ENCODE data around the gene PRKG1. TPM values are rescaled to one million over a fixed set of nuclear protein-coding genes. Genes with fewer than 3 reads are reported as not detected.

Gene PRKG1
- total and polyA plus RNA-seq, 2 of the 4 experiments (the other 2 are of a cell fraction), result 3.5 to 18.3 TPM

GRCh38 chr10:52019656-52020055, 945.4 kb downstream of the PRKG1 start:
- ATAC-seq (ENCODE audit: low read depth) (no peak), DNase-seq (no peak)
- H3K23ac ChIP-seq (ENCODE audit: low read depth, low read length), result no peak overlapping the region
- H3K4me3 ChIP-seq (ENCODE audit: insufficient read depth, low read depth, low read length), result no peak overlapping the region
- no peak overlapping the region for H3K27ac ChIP-seq (ENCODE audit: insufficient read depth, low read length)
- CTCF ChIA-PET, result interaction anchor here (0.7 kb wide), 1 partner anchor 10 kb away, joined by 3 read pairs; no protein-coding TSS in a partner anchor
- no peaks in the 10 kb centered on the region for H3K79me1 ChIP-seq (ENCODE audit: low read depth in 1 of 2, low read length in 2 of 2)
- in situ Hi-C loops (cut with MboI; ENCODE audit: low sequenced_read_pairs) (no loop called here), intact Hi-C loops (cut with micrococcal nuclease) (no loop called here), dilution Hi-C loops (cut with HindIII; ENCODE audit: low sequenced_read_pairs, unreplicated experiment) (no loop called here)
- H2BK120ac ChIP-seq (ENCODE audit: low read depth, low read length), result no peak overlapping the region
- H3K9ac ChIP-seq (ENCODE audit: low read depth, low read length), result no peak overlapping the region
- no peak overlapping the region for H3K4ac ChIP-seq (ENCODE audit: low read depth, low read length)
- no peak overlapping the region for H2BK20ac ChIP-seq (ENCODE audit: low read depth, low read length)
- no peak overlapping the region for H2AK9ac ChIP-seq (replicated peaks; ENCODE audit: low read depth, low read length, poor library complexity)
- H2AFZ ChIP-seq (replicated peaks; ENCODE audit: low read length, poor library complexity), result no peak overlapping the region
- no TSS peak for BruUV-seq (replicated peaks)
- H3K9me3 ChIP-seq (ENCODE audit: control insufficient read depth, insufficient read depth, low read length), result peaks cover 2% of the 10 kb centered on the region; the same call in 1 of the 2 replicates
- H3K9me1 ChIP-seq (ENCODE audit: insufficient read depth, low read length), result no peaks in the 10 kb centered on the region
- no peak overlapping the region for H4K91ac ChIP-seq (ENCODE audit: insufficient read depth, low read depth, low read length)
- H3K27me3 ChIP-seq (ENCODE audit: control insufficient read depth, insufficient read depth, low read length), result no peaks in the 10 kb centered on the region
- no peak overlapping the region for H3K4me2 ChIP-seq (ENCODE audit: low read depth, low read length)
- H3K4me1 ChIP-seq (ENCODE audit: control insufficient read depth, insufficient read depth, low read length), result no peaks in the 10 kb centered on the region; the same call in 1 of the 2 replicates
- no peak overlapping the region for H4K5ac ChIP-seq (ENCODE audit: low read depth, low read length)
- no peak overlapping the region for H2BK15ac ChIP-seq (ENCODE audit: low read depth, low read length)
- TF ChIP-seq MXI1 (IDR thresholded peaks at IDR 0.05; ENCODE audit: borderline replicate concordance, low read depth, low read length), result no peak
- no peak for TF ChIP-seq MAZ (IDR thresholded peaks at IDR 0.05; ENCODE audit: borderline replicate concordance, low read depth, low read length)
- no peak for TF ChIP-seq POLR2A (IDR thresholded peaks at IDR 0.05; ENCODE audit: low read depth, low read length)
- no peak for TF ChIP-seq CTCF (conservative IDR thresholded peaks at IDR 0.05; ENCODE audit: low read depth, low read length)
- TF ChIP-seq CEBPB (IDR thresholded peaks at IDR 0.05; ENCODE audit: low read depth, low read length), result no peak
- TF ChIP-seq NFE2L2 (IDR thresholded peaks at IDR 0.05; ENCODE audit: low read depth, low read length), result no peak
- no peak for TF ChIP-seq BHLHE40 (IDR thresholded peaks at IDR 0.05; ENCODE audit: low read depth, low read length)
- no peak for TF ChIP-seq ELK1 (IDR thresholded peaks at IDR 0.05; ENCODE audit: borderline replicate concordance, low read depth, low read length)
- TF ChIP-seq CHD1 (IDR thresholded peaks at IDR 0.05; ENCODE audit: low read depth, low read length), result no peak
- no peak for TF ChIP-seq SMC3 (IDR thresholded peaks at IDR 0.05; ENCODE audit: low read depth, low read length)
- no peak for TF ChIP-seq RCOR1 (IDR thresholded peaks at IDR 0.05; ENCODE audit: insufficient replicate concordance, low read length)
- no peak for TF ChIP-seq RAD21 (IDR thresholded peaks at IDR 0.05; ENCODE audit: low read length)
- no peak for TF ChIP-seq RFX5 (IDR thresholded peaks at IDR 0.05; ENCODE audit: low read depth, low read length)
- no peak for TF ChIP-seq FOS (IDR thresholded peaks at IDR 0.05; ENCODE audit: low read depth, low read length)
- no peak for TF ChIP-seq MAFK (IDR thresholded peaks at IDR 0.05; ENCODE audit: low read depth, low read length)
- no peak for TF ChIP-seq USF2 (IDR thresholded peaks at IDR 0.05; ENCODE audit: low read depth, low read length)
- POLR2A ChIA-PET (ENCODE audit: unreplicated experiment), result no interaction called here
- H3K14ac ChIP-seq (replicated peaks; ENCODE audit: low read depth, low read length), result no peak overlapping the region
- no peak overlapping the region for H3K18ac ChIP-seq (ENCODE audit: low read depth, low read length)
- no peak overlapping the region for H3K56ac ChIP-seq (ENCODE audit: extremely low read depth, insufficient read depth, low read length)
- H2AK5ac ChIP-seq (ENCODE audit: low read depth, low read length), result no peak overlapping the region
- H2BK5ac ChIP-seq (ENCODE audit: low read depth, low read length, poor library complexity, severe bottlenecking), result no peak overlapping the region
- H4K20me1 ChIP-seq (ENCODE audit: insufficient read depth, low read length), result no peaks in the 10 kb centered on the region
- H3K36me3 ChIP-seq (ENCODE audit: control insufficient read depth, insufficient read depth, low read length), result no peaks in the 10 kb centered on the region
- H4K8ac ChIP-seq (ENCODE audit: low read depth in 2 of 2, low read length in 2 of 2), result no peak overlapping the region
